Hypothalamus (tissue), 51 donors: ENCODE data around the gene KLHL22.
"Not testable (repeated sequence)": the region's sequence is repeated elsewhere in the genome, so short reads cannot be mapped to it uniquely, and the experiment has no call there.

Source experiments
- DNase-seq, 51 donors: peaks; one replicate each; lab custom pipeline; 2025; lab: John Stamatoyannopoulos, UW

KLHL22 gene

DNA sequence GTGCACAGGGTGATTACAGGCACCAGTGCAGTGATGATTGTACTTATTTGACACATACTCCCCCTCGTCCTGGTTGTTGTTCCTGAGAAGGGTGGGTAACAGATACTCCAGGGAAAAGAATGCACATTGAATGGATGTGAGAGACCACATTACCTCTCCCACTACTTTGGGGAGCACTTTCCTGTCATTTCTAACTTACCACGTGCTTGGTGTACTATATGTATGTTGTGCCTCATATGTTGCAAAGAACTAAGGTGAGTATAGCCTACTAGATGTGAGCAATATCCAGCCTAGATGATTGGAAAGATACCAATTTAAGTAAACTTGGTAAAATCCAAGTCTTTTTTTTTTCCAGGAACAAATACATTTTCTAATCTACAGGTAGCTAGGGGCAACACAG is 43.7 kb downstream of the KLHL22 start:
- DNase-seq: no peak

DNA sequence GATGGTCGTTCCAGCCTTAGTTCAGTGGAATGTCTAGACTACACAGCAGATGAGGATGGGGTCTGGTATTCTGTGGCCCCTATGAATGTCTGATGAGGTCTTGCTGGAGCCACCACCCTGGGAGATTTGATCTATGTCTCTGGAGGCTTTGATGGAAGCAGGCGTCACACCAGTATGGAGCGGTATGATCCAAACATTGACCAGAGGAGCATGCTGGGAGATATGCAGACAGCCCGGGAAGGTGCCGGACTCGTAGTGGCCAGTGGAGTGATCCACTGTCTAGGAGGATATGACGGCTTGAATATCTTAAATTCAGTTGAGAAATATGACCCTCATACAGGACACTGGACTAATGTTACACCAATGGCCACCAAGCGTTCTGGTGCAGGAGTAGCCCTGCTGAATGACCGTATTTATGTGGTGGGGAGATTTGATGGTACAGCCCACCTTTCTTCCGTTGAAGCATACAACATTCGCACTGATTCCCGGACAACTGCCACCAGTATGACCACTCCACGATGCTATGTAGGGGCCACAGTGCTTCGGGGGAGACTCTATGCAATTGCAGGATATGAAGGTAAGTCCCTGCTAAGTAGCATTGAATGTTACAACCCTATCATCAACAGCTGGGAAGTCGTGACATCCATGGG is 44.3 kb downstream of the KLHL22 start:
- DNase-seq: not testable (repeated sequence)

GRCh38 chr22:20450551-20450906 is 45.1 kb downstream of the KLHL22 start:
- DNase-seq: no peak

- no peak for DNase-seq
Measured at GRCh38 chr22:20449819-20450550, 45.6 kb downstream of the KLHL22 start.

GRCh38 chr22:20448630-20449029 is 47.0 kb downstream of the KLHL22 start:
- DNase-seq: no peak

GRCh38 chr22:20446383-20446970 is 49.1 kb downstream of the KLHL22 start:
- no peak for DNase-seq

DNA sequence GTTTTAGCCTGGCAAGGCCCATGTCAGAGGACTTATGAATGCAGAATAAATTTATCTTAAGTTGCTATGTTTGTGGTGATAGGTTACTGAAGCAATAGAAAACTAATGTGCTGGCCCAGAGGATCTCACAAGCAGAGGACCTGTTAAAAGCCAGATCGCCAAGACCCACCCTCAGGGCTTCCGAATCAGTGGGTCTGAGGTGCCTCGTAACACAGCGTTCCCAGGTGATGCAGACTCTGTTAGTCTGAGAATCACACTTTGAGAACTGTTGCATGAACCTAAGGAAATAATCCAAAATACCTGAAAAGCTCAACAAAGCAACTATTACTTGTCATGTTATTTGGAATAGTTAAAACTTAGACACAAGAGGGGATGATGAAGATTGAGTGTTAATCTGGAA is 51.3 kb downstream of the KLHL22 start:
- DNase-seq: no peak

DNA sequence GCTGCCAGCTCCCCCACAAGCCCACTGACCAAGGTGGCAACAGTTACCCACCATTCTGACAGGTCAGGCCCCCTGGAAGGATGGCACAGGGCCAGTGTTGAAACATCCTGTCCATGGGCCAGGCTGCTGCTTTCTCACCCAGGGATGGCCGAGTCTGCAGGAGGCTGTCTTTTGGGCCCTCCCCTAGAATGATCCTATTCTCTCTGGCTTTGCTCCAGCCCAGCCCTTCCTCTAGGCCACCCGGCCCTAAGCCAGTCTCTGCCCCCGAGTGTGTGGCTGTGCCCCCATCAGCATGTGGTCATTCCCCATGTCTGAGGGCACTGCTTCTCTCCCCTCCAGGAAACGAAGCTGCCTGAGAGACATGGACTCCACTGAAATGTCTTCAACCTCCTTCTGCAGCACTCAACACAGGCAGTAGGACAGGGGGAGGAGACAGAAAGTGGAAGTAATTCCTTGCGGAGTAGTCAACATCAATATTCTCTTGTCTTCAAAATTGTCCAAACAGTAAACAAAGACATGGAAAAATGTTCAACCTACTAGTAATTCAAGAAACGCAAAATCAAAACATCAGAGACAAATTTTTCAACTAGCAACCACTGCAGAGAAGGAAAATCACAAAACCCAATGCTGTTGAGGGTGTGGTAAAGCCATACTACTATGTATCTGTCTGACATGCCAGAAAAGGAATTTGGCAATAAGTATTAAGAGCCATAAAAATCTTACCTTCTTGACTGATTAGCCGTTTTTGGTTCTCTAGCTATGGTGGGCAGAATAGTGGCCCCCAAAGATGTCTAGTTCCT is 52.9 kb downstream of the KLHL22 start:
- DNase-seq: no peak

GRCh38 chr22:20441631-20442484 is 53.7 kb downstream of the KLHL22 start:
- DNase-seq: no peak

- DNase-seq: no peak
Measured at GRCh38 chr22:20440637-20441591, 54.7 kb downstream of the KLHL22 start.

DNA sequence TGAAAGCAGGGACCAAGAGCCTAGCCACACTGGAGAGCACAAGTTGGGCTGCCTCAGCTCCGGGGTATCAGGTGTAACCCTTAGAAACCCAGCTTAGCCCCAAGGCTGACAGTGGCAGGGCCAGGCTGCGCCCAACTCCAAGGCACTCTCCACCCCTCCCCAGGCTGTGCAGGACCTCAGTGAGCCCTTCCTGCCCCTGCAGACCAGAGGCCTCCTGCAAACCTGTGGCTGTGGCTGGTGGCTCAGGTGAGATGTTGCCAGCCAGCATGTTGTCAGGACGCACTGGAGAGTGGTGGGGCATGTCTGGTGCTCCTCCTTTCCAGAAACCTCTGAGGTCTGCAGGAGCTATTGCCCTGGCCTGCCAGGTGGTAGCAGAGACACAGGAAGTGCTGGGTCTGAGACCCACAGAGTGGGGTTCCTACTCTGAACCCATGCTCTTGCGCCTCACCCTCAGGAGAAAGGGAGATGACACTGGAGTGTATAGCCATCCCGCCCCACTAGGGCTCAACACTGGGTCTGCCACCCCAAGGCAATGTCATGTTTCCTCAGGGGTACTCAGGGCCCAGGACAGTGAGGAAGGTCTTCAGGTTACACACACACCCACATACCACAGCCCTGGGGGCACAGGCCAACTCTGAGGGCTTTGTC is 55.5 kb downstream of the KLHL22 start:
- no peak for DNase-seq

- no peak for DNase-seq
Measured at GRCh38 chr22:20439556-20439927, 56.1 kb downstream of the KLHL22 start.

DNA sequence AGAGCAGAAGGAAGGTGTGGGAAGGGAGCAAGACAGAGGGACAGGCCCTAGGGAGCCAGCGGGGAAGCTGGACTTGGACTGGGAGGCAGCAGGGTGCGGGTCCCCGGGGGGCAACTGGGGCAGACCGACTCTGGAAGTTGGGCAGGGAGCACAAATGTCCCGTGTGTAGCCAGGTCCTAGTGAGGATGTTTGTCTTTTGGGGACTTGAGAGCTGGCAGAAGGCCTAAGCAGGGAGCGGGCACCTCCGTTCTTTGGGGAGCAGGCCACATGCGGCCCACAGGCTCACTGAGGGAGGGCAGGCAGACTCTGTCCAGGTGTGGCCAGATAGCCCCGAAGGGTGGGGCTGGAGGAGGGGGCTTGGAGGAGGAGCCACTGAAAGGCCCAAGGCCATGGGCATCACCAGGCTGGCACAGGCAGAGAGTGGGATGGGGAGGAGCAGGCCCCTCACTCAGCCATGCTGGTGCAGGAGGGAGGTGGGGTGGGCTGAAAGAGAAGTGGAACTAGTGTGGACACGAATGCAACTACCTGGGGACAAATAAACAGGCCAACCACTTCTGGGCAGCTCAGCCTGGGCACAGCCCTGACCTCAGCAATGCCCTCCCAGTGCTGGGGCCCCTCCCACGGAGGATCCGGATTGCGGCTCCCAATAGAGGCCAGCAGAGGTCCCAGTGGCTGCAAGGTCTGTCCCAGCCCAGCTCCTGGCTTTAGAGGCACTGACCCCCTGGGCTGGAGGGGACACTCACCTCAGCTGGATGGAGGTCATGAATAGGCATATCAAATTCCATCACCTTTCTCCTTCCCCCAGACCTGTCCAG is 56.7 kb downstream of the KLHL22 start:
- DNase-seq: no peak

DNA sequence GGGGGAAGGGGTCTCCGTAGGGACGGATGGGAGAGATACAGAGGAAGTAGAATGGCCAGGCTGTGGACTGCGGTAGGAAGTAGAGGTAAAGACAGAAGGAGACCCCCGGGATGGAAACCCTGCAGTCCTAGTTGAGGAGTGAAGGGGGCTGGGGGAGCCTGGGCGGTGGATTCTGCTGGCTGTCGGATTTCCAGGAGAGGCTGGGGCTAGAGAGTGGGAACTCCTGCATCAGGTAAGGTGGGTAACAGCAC is 57.2 kb downstream of the KLHL22 start:
- no peak for DNase-seq

GRCh38 chr22:20437613-20438426 is 57.8 kb downstream of the KLHL22 start, which contains the start of gene SCARF2:
TSS of gene SCARF2 (minus strand) at chr22:20437825. CDS start at chr22:20437754, 71 bp downstream.
- DNase-seq: no peak

DNA sequence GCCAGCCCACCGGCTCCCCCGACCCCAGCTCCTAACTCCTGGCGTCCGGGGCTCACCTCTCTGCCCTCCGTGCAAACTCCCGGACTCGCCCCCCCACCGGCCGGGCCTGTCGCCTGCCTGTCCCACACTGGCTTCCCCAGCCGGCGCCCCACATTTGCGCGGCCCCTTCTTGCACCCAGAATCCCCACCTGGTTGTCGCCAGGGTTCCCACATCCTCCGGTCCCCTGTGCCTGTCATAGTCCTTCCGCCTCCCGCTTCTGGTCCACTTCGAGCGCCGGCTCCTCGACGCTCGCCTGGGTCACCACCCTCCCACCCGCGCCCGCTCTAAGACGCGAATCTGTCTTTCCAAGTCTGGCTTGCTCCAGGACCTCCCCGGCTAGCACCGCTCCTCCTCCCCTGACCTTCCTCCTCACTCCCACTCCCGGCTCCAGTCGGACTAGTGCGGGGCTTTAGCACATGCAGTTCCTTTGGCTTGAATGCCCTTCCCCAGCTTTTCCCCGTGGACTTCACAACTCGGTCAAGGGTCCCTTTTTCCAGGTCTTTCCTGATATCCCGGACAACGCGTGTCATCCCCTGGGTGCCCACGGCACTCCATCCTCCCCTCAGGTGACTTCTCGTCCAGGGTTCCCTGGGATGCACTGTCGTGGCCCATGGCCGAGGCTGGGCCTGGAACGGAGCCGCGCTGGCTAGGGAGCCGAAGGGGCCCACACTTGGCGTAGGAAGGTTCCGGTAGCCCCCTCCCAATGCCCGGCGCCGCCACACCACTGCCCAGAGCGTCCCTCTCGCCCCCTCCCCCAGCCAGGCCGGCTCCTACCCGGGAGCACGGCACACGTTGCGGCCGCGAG is 58.6 kb downstream of the KLHL22 start:
- no peak for DNase-seq
